Lung (tissue), 4 donors: ENCODE results near the gene TGDS. TPM values are rescaled to one million over a fixed set of nuclear protein-coding genes. Genes with fewer than 3 reads are reported as not detected.

Source experiments
- polyA plus RNA-seq, 2 donors: library from polyadenylated mRNA; stranded (reverse); fragments of 200-250 nt; gene quantifications; one replicate each; pipeline ENCODE4 v1.2.1, GENCODE V29; 2013
- total RNA-seq, 2 donors: library from RNA; depleted of rRNA in 1 of 2; stranded (reverse); fragments of >200 nt in 1 of 2; gene quantifications; one replicate each; pipeline ENCODE4 v1.2.1, GENCODE V29; 2014 to 2021
- donor health status: Bipolar disorder and iron deficiency.
- donor health status: healthy.
- donor health status: DM: yes; HTN: yes; CAD: no.

The TGDS gene
- total and polyA plus RNA-seq, 4 donors, result 7.5 to 24.4 (median 9.1) TPM

Other genes starting within 250 kb of the TGDS start
- 1 to 10 TPM in 1 of 2 donors, under 1 TPM in 1; 0.25 to 1.1 TPM for gene DCT, start 116.5 kb downstream of the TGDS start, total RNA-seq
- under 1 TPM; 0.02 to 0.12 TPM for gene DCT, start 116.5 kb downstream of the TGDS start, polyA plus RNA-seq
- 1 to 10 TPM; 5.3 to 7.0 TPM for gene GPR180, start 5.7 kb upstream of the TGDS start, total RNA-seq
- 1 to 10 TPM; 1.7 to 2.4 TPM for gene GPR180, start 5.7 kb upstream of the TGDS start, polyA plus RNA-seq
- under 1 TPM; 0.25 to 0.46 TPM for gene SOX21, start 116.4 kb upstream of the TGDS start, total RNA-seq
- gene SOX21, start 116.4 kb upstream of the TGDS start, polyA plus RNA-seq, result under 1 TPM; 0.22 to 0.38 TPM